Astrocyte of the spinal cord (primary cell): ENCODE data around the gene IGSF9B.

ENCODE experiments used
- DNase-seq: peaks from one replicate; pipeline ENCODE4 v3.0.0; 2011; ENCODE audit warnings: low read depth, low spot score
- H3K4me3 ChIP-seq: 2 replicates; pipeline ENCODE4 v1.5.1; 2011; ENCODE audit warnings: low read depth, mild to moderate bottlenecking, low read length, moderate library complexity
- CTCF ChIP-seq: IDR thresholded peaks from 2 replicates; pipeline ENCODE4 v1.5.1; 2012; ENCODE audit warnings: low read depth, mild to moderate bottlenecking, low read length, inconsistent platforms
- in situ Hi-C: cut with HindIII; loops from 2 replicates; pipeline ENCODE4 v1.10.0; 2017; ENCODE audit warnings: low sequenced_read_pairs

IGSF9B gene

GRCh38 chr11:133946541-133947318 is 10.0 kb downstream of the IGSF9B start:
- TF ChIP-seq CTCF, result no peak
- in situ Hi-C loops, result no loop called here
- no peak overlapping the region for H3K4me3 ChIP-seq
- DNase-seq, result no peak

GRCh38 chr11:133946051-133946450 is 10.7 kb downstream of the IGSF9B start:
- no peak for TF ChIP-seq CTCF
- DNase-seq, result no peak
- H3K4me3 ChIP-seq, result no peak overlapping the region
- in situ Hi-C loops, result no loop called here

GRCh38 chr11:133945087-133945974 is 11.4 kb downstream of the IGSF9B start:
- no peak overlapping the region for H3K4me3 ChIP-seq
- in situ Hi-C loops, result no loop called here
- TF ChIP-seq CTCF, result no peak
- no peak for DNase-seq

- in situ Hi-C loops, result no loop called here
- H3K4me3 ChIP-seq, result no peak overlapping the region
- DNase-seq, result no peak
- no peak for TF ChIP-seq CTCF
Measured at GRCh38 chr11:133943950-133944698, 12.6 kb downstream of the IGSF9B start.

GRCh38 chr11:133942577-133942976 is 14.2 kb downstream of the IGSF9B start:
- no peak for DNase-seq
- H3K4me3 ChIP-seq, result no peak overlapping the region
- TF ChIP-seq CTCF, result no peak
- in situ Hi-C loops, result no loop called here

- in situ Hi-C loops, result no loop called here
Measured at GRCh38 chr11:133941546-133941945, 15.2 kb downstream of the IGSF9B start.

More at GRCh38 chr11:133941546-133941945, 15.2 kb downstream of the IGSF9B start:
- TF ChIP-seq CTCF, result no peak
- no peak for DNase-seq
- H3K4me3 ChIP-seq, result no peak overlapping the region
